ENCODE results near the gene PEX7.

GRCh38 chr6:136945072-136945471 lies 122.7 kb downstream of the PEX7 start:
- TF ChIP-seq CTCF (conservative IDR thresholded peaks at IDR 0.05; ENCODE audit: low read depth in 2 of 2) = no peak
- TF ChIP-seq EZH2 (IDR thresholded peaks at IDR 0.05; ENCODE audit: low read depth, unreplicated experiment) = no peak
- no peak for TF ChIP-seq POLR2AphosphoS5 (IDR thresholded peaks at IDR 0.05; ENCODE audit: low read depth)
- no peak for TF ChIP-seq STAT1 (IDR thresholded peaks at IDR 0.05; ENCODE audit: unreplicated experiment)
